ENCODE measurements around the gene FAM237A. TPM values are rescaled to one million over a fixed set of nuclear protein-coding genes. Genes with fewer than 3 reads are reported as not detected.

FAM237A gene
- total RNA-seq, 1 donor from 2014 or later = not detected

GRCh38 chr2:206696910-206697309 is 54.6 kb downstream of the FAM237A start:
- H3K27ac Mint-ChIP-seq (ENCODE audit: unreplicated experiment) = no peak overlapping the region
- H3K9me3 Mint-ChIP-seq (ENCODE audit: low read depth) = no peaks in the 10 kb centered on the region
- no peak overlapping the region for H3K4me3 Mint-ChIP-seq (ENCODE audit: unreplicated experiment)
- no peak for TF ChIP-seq CTCF (IDR thresholded peaks at IDR 0.05)
- no peak for DNase-seq (ENCODE audit: low spot score)
- H3K4me1 Mint-ChIP-seq (ENCODE audit: low read depth) = no peaks in the 10 kb centered on the region
- H3K27me3 Mint-ChIP-seq (ENCODE audit: low read depth) = peaks cover 25% of the 10 kb centered on the region
- no peaks in the 10 kb centered on the region for H3K36me3 Mint-ChIP-seq (ENCODE audit: low read depth)

DNA sequence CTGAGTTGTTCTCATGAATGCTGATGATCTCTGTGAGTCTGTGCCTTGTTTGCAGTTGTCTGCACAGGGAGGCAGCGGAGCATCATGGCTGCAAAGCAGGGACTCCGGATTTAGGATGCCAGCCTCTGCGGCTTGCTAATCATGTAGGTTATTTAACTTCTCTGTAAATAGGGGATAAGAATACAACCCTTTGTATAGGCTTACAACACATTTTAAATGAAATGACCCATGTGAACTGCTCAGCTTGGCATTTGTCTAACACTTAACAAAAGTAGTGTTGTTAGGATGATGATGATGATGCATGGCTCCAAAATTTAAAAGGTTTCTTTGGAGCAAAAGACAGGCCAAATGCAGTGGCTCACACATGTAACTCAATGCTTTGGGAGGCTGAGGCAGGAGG is 56.5 kb downstream of the FAM237A start:
- H3K36me3 Mint-ChIP-seq (ENCODE audit: low read depth) = no peaks in the 10 kb centered on the region
- no peaks in the 10 kb centered on the region for H3K9me3 Mint-ChIP-seq (ENCODE audit: low read depth)
- H3K4me3 Mint-ChIP-seq (ENCODE audit: unreplicated experiment) = no peak overlapping the region
- DNase-seq (ENCODE audit: low spot score) = no peak
- H3K4me1 Mint-ChIP-seq (ENCODE audit: low read depth) = no peaks in the 10 kb centered on the region
- peaks cover 28% of the 10 kb centered on the region for H3K27me3 Mint-ChIP-seq (ENCODE audit: low read depth)
- TF ChIP-seq CTCF (IDR thresholded peaks at IDR 0.05) = no peak
- H3K27ac Mint-ChIP-seq (ENCODE audit: unreplicated experiment) = no peak overlapping the region

Other genes with a start within 250 kb of the FAM237A start
- 19.2 to 24.5 TPM (median 22.7 TPM) in 3 replicates for gene ADAM23, start 199.0 kb upstream of the FAM237A start, total RNA-seq
- not detected in 3 replicates for gene DYTN, start 75.9 kb downstream of the FAM237A start, total RNA-seq
- 0.82 to 1.5 TPM (median 0.90 TPM) in 3 replicates for gene MDH1B, start 122.8 kb downstream of the FAM237A start, total RNA-seq
- 15.7 to 24.8 TPM (median 16.8 TPM) in 3 replicates for gene FASTKD2, start 123.1 kb downstream of the FAM237A start, total RNA-seq